ENCODE results near the gene WNT6.
A peak's percentile ranks its signal among the peaks of the same experiment; 100 is the strongest.
"Not testable (repeated sequence)": the region's sequence is repeated elsewhere in the genome, so short reads cannot be mapped to it uniquely, and the experiment has no call there.

WNT6 gene

GRCh38 chr2:218831378-218831990 lies 28.1 kb upstream of the WNT6 start, which contains the start of gene PRKAG3:
Gene PRKAG3, minus strand, starts transcription at chr2:218831803.
- no peak for DNase-seq

DNA sequence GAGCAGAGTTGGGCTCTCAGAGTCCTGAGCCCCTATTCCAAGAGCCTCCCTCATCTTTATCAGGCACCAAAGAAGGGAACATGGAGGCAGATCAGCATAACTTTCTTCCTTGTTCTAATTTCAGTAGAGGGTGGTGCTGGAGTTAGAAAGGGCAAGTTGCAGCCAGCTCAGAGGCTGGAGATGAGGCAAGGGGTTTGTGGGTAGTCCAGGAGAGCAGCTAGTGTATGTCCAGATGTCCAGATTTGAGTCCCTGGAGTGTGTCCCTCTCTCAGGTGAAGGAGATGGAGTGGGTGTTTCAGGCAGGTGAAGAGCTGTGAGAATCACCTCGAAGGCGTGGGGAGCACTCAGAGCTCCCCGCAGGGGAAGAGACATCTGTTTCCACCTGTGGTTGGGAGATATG lies 27.5 kb upstream of the WNT6 start:
- DNase-seq, result no peak

DNA sequence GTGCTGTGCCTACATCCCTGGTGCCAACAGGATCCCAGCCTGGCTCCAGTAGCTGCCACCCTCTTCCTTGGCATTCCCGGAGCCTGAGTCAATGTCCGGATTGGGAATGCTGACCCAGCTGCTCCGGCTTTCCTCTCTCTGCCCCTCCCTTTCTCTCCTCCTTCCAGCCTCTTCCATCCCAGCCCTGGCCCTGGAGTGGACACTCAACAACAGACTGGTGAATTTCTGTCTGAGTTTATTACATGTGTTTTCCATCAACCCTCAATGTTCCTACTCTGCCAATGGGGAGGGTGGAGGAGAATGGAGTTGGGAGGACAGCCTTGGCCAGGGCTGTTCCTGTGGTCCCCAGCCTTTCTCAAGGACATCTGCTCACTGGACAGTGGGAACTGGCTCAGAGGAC lies 27.1 kb upstream of the WNT6 start:
- no peak for DNase-seq

DNA sequence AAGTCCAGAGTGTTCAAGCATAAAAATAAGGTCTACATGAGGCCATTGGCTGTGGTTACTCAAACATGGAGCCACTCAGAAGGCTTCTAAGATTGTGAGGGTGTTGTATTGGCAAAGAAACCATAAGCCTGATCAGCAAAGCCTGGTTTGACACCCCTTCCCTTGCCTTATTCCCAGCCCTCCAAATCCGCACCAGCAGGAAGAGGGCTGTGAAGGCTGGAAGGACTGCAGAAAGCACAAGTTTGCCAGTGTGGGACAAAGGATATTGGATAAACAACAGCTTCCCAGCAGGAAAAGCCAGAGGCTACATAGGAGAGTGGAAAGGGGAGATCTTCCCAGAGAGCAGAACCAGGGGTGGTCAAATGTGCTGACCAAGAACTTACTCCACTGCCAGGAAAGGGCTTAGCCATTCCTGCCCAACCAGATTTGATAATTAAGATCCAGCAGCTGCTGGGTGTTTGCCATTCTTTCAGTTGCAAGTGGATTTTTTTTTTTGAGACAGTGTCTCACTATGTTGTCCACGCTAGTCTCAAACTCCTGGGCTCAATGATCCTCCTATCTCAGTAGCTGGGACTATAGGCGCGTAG lies 26.5 kb upstream of the WNT6 start:
- no peak for DNase-seq

DNA sequence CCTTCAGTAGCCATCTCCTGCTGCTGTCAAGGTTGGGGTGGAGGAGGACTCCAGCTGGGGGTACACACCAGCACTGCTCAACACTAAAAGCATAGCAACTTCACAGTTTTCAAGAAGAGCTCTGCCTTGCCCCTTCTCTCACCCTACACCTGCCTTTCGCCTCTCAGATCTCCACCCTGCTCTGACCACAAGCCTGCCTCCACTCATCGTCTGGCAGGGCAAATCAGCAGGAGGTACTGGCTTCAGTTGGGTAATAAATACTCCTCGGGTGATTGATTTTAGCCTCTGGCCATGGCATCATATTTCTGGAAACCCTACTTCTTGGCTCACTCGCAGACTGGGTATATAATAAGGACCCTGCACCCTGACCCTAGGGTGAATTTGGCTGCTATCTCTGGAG lies 24.9 kb upstream of the WNT6 start:
- DNase-seq, result no peak

DNA sequence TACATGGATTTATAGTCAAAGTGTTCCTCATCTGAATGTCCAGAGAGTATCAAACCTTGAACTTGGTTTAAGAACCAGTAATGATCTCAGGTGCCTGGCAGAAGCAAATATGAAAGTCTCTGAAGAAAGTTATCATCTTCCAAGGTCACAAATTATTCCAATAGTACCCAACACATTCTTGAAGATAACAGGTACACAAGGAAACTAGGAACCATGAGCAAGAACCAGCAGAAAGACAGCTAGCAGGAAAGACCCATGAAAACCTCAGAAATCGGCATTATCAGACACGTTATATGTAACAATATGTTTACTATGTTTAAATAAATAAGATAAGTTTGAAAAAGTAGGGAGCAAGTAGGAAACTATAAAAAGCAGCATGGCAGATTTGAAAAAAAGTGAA lies 22.1 kb upstream of the WNT6 start:
- no peak for DNase-seq

DNA sequence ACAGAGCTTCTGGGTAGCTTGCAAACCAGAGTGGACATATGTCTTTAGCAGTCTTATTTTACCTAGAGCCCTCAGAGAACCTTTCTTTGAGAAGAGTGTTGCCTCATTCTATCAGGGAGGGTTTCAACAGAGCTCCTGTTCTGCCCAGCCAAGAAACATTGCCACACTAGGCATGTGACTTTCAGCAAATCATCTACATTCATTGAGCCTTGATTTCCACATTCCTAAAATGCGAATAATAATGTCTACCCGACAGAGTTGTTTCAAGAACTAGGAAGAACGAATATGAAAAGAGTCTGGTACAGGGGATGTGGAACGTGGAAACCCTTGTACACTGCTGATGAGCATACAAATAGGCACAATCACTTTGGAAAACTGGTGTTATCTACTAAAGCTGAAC lies 20.2 kb upstream of the WNT6 start:
- DNase-seq, result no peak

DNA sequence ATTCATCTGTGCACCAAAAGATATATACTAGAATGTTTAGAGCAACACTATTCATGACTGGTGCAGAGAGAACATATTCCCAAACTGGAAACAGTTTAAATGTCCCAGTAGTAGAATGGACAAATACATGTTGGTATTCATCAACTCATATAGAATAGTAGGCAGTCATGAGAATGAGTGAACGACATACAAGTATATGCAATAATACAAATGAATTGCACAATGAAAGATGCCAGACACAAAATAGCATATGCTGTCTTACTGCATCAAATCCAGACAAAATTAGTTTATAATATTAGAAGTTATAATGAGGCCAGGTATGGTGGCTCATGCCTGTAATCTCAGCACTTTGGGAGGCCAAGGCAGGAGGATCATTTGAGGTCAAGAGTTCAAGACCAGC lies 19.7 kb upstream of the WNT6 start:
- DNase-seq, result no peak

DNA sequence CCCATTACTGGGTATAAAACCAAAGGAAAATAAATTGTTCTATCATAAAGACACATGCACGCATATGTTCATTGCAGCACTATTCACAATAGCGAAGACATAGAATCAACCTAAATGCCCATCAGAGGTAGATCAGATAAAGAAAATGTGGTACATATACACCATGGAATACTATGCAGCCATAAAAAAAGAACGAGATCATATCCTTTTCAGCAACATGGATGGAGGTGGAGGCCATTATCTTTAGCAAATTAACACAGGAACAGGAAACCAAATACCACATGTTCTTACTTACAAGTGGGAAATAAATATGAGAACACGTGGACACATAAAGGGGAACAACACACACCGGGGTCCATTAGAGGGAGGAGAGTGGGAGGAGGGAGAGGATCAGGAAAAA lies 15.3 kb upstream of the WNT6 start:
- DNase-seq, result not testable (repeated sequence)

DNA sequence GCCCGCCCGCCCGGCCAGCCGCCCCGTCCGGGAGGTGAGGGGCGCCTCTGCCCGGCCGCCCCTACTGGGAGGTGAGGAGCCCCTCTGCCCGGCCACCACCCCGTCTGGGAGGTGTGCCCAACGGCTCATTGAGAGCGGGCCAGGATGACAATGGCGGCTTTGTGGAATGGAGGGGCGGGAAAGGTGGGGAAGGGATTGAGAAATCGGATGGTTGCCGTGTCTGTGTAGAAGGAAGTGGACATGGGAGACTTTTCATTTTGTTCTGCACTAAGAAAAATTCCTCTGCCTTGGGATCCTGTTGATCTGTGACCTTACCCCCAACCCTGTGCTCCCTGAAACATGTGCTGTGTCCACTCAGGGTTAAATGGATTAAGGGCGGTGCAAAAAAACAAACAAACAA lies 12.6 kb upstream of the WNT6 start:
- DNase-seq, result not testable (repeated sequence)

DNA sequence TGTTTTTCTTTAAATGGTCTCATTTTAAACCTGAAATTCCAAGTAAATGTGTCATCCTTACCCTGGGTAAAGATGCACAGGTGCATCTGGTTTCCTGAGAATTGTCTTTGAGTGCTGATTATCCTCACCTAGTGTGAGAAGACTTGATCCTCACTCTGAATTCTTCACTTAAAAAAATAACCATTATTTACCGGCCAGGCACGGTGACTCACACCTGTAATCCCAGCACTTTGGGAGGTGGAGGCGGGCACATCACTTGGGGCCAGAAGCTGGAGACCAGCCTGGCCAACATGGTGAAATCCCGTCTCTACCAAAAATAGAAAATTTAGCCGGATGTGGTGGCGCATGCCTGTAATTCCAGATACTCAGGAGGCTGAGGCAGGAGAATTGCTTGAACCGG lies 9.9 kb upstream of the WNT6 start:
- DNase-seq, result no peak

GRCh38 chr2:218850796-218851195 lies 8.8 kb upstream of the WNT6 start:
- DNase-seq, result no peak

DNA sequence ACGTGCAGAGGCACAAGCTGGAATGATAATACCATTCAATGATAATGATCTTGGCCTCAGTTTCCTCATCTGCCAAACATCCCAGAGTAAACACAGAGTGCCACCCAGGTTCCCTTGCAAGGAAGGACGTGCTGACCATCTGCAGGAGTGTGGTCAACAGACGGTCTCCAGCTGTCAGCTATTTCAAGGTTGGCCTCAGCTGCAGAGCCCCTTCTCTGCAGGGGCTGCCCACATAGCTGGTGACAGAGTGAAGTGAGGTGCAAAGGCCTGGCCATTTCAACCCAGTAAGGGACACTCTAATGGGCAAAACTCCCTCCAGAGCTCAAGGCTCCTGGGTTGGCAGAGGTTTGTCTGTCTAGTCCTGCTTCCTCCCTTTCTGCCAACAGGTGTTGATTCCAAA lies 8.3 kb upstream of the WNT6 start:
- no peak for DNase-seq

DNA sequence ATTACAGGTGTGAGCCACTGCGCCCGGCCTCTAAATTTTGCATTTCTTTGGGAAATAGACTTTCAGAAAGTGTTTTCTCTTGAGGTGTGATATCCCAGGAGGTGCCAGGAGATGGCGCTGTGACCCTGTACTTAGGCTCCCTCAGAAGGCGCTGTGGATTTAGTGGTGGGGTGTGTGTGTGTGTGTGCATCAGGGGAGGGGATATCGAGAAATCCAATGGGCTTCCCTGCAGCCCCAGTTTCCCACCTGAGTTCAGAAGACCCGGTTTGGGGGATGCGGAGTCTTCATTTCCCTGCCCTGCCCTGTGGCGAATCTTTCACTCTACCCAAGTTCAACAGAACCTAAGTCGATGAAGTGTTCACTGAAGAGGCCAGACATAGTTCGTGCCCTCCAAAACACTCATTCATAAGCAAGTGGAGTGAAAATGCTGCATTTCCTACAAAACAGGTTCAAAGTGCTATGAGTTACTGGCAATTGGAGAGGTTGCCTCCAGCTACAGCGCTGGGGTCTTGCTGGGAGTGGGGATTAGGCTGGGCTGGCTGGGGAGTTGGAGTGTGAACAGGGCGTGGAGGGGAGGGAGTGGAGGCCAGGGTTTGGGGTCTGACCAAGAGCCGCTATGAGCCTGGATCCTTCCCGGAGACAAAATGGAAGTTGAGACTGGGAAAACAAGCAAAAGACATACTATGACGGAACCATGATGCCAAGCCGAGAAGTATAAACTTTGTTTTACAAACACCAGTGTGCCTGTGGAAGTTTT lies 6.5 kb upstream of the WNT6 start:
- DNase-seq, result peak; percentile 25

GRCh38 chr2:218853766-218854165 lies 5.8 kb upstream of the WNT6 start:
- DNase-seq, result no peak

DNA sequence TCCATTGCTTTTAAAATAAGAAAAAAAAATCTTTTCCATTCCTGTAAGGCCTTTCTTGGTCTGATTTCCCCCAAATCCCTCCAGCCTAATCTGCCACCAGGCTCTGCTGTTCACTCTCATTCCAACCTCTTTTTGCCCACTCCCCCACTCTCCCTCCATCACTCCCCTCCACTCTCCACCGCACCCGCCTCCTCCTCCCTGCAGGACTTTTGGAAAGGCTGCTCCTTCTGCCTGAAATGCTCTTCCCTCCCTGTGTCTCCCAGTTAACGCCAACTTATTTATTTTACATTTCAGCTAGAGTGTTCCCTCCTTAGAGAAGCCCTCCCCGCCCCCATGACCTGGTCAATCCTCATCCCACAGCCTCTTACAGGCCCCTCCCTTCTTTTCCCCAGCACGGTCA lies 4.7 kb upstream of the WNT6 start:
- DNase-seq, result no peak

GRCh38 chr2:218855305-218856166 lies 4.1 kb upstream of the WNT6 start:
- no peak for DNase-seq

- DNase-seq, result no peak
These were observed 3.3 kb upstream of the WNT6 start for GRCh38 chr2:218856167-218856895.

DNA sequence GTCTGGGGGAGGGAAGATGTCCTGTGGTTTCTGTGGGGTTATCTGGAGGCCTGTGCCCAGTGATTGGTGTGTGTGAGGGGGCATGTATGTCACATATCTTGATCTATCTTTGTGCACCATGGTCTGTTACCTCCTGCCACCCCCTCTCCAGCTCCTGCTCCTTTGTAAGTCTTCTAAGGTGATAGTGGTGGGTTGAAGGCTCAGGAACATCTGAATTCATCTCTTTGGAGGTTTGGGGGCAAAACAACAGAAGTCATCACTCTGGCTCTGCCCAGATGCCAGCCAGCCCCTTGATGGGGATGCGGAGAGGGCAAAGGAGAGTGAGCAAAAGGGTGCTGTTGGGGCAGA lies 2.7 kb upstream of the WNT6 start:
- DNase-seq, result no peak

GRCh38 chr2:218857371-218858137 lies 2.1 kb upstream of the WNT6 start:
- peak; percentile 10 for DNase-seq

- no peak for DNase-seq
These were observed 1.5 kb upstream of the WNT6 start for GRCh38 chr2:218858138-218858445.
